ENCODE results near the gene TFB2M.

DNA sequence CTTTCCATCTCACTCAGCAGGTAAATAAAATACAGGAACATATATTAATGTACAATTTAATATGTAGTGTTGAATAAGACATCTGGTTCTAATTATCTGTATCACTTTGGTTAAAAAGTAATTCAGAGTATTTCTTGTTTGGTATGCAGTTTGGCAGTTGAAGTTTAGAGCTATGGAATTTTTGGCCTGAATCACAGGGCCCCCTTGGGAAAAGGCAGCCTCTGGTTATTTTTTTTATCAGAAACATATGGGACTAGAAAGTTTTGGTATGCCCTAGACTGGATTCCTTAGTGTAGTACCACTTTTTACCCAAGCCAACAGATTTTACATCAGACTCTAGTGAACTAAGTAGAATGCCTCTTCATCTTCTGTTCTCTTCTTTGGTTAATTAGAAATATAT lies 26.6 kb upstream of the TFB2M start:
- TF ChIP-seq, protein P1, sequence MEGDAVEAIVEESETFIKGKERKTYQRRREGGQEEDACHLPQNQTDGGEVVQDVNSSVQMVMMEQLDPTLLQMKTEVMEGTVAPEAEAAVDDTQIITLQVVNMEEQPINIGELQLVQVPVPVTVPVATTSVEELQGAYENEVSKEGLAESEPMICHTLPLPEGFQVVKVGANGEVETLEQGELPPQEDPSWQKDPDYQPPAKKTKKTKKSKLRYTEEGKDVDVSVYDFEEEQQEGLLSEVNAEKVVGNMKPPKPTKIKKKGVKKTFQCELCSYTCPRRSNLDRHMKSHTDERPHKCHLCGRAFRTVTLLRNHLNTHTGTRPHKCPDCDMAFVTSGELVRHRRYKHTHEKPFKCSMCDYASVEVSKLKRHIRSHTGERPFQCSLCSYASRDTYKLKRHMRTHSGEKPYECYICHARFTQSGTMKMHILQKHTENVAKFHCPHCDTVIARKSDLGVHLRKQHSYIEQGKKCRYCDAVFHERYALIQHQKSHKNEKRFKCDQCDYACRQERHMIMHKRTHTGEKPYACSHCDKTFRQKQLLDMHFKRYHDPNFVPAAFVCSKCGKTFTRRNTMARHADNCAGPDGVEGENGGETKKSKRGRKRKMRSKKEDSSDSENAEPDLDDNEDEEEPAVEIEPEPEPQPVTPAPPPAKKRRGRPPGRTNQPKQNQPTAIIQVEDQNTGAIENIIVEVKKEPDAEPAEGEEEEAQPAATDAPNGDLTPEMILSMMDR (IDR thresholded peaks at IDR 0.05): no peak
- TF ChIP-seq POLR2A (IDR thresholded peaks at IDR 0.05): no peak
